Measurements from ENCODE around the gene USP17L28.
"Not testable (repeated sequence)": the region's sequence is repeated elsewhere in the genome, so short reads cannot be mapped to it uniquely, and the experiment has no call there.

Gene USP17L28, protein sequence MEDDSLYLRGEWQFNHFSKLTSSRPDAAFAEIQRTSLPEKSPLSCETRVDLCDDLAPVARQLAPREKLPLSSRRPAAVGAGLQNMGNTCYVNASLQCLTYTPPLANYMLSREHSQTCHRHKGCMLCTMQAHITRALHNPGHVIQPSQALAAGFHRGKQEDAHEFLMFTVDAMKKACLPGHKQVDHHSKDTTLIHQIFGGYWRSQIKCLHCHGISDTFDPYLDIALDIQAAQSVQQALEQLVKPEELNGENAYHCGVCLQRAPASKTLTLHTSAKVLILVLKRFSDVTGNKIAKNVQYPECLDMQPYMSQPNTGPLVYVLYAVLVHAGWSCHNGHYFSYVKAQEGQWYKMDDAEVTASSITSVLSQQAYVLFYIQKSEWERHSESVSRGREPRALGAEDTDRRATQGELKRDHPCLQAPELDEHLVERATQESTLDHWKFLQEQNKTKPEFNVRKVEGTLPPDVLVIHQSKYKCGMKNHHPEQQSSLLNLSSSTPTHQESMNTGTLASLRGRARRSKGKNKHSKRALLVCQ

DNA sequence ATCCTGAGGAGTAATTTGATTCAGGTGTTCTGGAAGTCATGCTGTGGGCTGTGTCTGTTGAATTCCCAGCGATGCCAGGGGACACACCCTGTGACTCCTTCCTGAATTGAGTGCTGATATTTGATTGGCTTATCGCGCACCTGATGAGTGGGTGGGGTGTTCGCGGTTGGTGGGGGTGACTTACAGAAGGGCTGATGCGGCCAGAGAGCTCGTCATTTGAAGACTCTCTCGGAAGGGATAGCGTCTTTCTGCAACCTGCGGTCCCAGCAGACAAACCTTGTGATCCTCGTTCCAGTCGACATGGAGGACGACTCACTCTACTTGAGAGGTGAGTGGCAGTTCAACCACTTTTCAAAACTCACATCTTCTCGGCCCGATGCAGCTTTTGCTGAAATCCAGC, at the start of gene USP17L28:
Gene USP17L28 (plus strand): TSS at position 301 of the 400 bp plus-strand sequence. CDS start 0 bp downstream, at position 301.
- not testable (repeated sequence) for DNase-seq

DNA sequence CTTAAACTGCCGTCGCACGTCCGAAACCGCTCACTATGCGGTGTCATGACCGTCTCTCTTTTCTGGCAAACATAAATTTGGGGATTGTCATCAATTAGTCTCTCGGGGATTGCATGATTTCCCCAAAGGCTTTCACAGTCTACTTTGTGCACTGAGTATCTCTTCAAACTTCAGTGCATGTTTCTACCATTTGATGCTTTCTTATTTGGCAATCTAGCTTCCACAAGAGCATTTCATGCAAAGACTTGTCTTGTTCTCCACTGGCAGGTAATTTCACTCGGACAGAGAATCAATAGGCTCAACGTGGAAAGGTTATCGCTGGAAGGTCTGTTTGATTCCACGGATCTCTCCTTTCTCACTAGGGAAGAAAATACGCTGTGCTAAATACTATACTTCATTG, 24.5 kb upstream of the USP17L28 start:
- not testable (repeated sequence) for DNase-seq

DNA sequence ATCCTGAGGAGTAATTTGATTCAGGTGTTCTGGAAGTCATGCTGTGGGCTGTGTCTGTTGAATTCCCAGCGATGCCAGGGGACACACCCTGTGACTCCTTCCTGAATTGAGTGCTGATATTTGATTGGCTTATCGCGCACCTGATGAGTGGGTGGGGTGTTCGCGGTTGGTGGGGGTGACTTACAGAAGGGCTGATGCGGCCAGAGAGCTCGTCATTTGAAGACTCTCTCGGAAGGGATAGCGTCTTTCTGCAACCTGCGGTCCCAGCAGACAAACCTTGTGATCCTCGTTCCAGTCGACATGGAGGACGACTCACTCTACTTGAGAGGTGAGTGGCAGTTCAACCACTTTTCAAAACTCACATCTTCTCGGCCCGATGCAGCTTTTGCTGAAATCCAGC, 23.8 kb upstream of the USP17L28 start, which contains the start of gene USP17L24:
Gene USP17L24 (plus strand): TSS at position 301 of the 400 bp plus-strand sequence. CDS start 0 bp downstream, at position 301.
- DNase-seq = not testable (repeated sequence)

DNA sequence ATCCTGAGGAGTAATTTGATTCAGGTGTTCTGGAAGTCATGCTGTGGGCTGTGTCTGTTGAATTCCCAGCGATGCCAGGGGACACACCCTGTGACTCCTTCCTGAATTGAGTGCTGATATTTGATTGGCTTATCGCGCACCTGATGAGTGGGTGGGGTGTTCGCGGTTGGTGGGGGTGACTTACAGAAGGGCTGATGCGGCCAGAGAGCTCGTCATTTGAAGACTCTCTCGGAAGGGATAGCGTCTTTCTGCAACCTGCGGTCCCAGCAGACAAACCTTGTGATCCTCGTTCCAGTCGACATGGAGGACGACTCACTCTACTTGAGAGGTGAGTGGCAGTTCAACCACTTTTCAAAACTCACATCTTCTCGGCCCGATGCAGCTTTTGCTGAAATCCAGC, 19.1 kb upstream of the USP17L28 start, which contains the start of gene USP17L25:
Gene USP17L25 (plus strand): TSS at position 301 of the 400 bp plus-strand sequence. CDS start 0 bp downstream, at position 301.
- not testable (repeated sequence) for DNase-seq

DNA sequence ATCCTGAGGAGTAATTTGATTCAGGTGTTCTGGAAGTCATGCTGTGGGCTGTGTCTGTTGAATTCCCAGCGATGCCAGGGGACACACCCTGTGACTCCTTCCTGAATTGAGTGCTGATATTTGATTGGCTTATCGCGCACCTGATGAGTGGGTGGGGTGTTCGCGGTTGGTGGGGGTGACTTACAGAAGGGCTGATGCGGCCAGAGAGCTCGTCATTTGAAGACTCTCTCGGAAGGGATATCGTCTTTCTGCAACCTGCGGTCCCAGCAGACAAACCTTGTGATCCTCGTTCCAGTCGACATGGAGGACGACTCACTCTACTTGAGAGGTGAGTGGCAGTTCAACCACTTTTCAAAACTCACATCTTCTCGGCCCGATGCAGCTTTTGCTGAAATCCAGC, 14.3 kb upstream of the USP17L28 start, which contains the start of gene USP17L26:
Gene USP17L26 (plus strand): TSS at position 301 of the 400 bp plus-strand sequence. CDS start 0 bp downstream, at position 301.
- DNase-seq = not testable (repeated sequence)

DNA sequence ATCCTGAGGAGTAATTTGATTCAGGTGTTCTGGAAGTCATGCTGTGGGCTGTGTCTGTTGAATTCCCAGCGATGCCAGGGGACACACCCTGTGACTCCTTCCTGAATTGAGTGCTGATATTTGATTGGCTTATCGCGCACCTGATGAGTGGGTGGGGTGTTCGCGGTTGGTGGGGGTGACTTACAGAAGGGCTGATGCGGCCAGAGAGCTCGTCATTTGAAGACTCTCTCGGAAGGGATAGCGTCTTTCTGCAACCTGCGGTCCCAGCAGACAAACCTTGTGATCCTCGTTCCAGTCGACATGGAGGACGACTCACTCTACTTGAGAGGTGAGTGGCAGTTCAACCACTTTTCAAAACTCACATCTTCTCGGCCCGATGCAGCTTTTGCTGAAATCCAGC, 9.6 kb upstream of the USP17L28 start, which contains the start of gene USP17L5:
Gene USP17L5 (plus strand): TSS at position 301 of the 400 bp plus-strand sequence. CDS start 0 bp downstream, at position 301.
- DNase-seq = not testable (repeated sequence)

DNA sequence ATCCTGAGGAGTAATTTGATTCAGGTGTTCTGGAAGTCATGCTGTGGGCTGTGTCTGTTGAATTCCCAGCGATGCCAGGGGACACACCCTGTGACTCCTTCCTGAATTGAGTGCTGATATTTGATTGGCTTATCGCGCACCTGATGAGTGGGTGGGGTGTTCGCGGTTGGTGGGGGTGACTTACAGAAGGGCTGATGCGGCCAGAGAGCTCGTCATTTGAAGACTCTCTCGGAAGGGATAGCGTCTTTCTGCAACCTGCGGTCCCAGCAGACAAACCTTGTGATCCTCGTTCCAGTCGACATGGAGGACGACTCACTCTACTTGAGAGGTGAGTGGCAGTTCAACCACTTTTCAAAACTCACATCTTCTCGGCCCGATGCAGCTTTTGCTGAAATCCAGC, 4.8 kb upstream of the USP17L28 start, which contains the start of gene USP17L27:
Gene USP17L27 (plus strand): TSS at position 301 of the 400 bp plus-strand sequence. CDS start 0 bp downstream, at position 301.
- DNase-seq = not testable (repeated sequence)

DNA sequence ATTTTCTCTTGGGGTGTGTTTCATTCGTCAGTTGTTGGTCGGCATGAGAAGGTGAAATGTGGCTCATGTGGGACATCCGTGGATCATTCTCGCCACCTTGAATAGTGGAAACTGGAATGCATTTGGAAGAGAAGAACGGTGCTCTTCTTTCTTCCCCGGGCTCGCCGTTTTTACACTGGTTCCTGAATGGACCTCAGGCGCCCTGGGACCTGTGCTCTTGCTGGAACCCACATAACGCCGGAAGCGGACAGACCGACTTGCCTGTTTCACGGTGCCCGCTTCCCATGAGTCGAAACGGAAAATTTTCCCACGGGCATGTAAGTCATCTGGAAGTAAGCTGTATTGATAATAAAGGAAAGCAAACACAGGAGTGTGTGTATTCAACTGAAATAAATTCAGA, 2.2 kb downstream of the USP17L28 start:
- not testable (repeated sequence) for DNase-seq

DNA sequence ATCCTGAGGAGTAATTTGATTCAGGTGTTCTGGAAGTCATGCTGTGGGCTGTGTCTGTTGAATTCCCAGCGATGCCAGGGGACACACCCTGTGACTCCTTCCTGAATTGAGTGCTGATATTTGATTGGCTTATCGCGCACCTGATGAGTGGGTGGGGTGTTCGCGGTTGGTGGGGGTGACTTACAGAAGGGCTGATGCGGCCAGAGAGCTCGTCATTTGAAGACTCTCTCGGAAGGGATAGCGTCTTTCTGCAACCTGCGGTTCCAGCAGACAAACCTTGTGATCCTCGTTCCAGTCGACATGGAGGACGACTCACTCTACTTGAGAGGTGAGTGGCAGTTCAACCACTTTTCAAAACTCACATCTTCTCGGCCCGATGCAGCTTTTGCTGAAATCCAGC, 4.6 kb downstream of the USP17L28 start, which contains the start of gene USP17L29:
Gene USP17L29 (plus strand): TSS at position 301 of the 400 bp plus-strand sequence. CDS start 0 bp downstream, at position 301.
- not testable (repeated sequence) for DNase-seq

DNA sequence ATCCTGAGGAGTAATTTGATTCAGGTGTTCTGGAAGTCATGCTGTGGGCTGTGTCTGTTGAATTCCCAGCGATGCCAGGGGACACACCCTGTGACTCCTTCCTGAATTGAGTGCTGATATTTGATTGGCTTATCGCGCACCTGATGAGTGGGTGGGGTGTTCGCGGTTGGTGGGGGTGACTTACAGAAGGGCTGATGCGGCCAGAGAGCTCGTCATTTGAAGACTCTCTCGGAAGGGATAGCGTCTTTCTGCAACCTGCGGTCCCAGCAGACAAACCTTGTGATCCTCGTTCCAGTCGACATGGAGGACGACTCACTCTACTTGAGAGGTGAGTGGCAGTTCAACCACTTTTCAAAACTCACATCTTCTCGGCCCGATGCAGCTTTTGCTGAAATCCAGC, 14.1 kb downstream of the USP17L28 start, which contains the start of gene USP17L30:
Gene USP17L30 (plus strand): TSS at position 301 of the 400 bp plus-strand sequence. CDS start 0 bp downstream, at position 301.
- not testable (repeated sequence) for DNase-seq

DNA sequence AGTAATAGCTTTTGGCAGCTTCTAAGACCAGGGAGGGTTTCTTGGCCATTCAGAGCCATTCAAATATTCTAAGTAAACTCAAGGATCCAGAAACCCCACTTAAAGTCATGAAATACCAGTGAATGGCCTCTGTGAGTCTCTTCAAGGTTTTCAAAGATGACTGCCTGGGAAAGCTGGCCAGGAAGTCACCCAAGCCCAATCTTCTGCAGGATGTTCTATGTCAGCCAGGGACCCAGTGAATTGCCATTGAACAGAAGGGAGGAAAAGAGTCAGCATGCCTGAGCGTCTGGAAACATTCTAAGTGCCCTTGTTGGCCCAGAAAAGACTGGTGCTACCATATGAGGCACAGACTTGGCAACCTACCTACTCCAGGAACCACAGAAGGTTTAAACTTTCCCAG, 31.2 kb downstream of the USP17L28 start:
- DNase-seq = not testable (repeated sequence)

DNA sequence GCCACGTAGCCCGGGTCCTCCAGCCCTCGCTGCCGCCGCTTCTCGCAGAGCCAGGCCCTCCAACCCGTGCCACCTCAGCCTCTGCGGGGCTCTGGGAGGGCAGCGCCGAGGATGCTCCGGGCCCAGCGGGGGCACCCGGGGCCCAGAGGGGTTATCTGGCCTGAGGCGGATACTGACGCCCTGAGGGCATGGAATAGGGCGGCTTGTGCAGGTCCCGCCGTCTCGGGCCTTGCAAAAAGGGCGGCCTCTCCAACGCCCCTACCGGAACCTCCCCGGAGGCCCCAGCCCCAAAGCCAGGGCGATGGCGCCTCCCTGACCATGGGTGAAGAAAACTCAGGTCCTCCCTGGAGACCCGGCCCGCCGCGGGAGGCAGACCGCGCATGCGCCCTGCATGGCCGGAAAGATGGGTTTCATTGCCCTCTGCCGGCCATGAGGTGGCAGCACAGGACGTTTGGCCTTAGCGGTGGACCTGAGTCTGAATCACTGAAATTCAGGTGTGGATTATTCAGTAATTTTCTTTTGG, 32.4 kb downstream of the USP17L28 start:
- DNase-seq = peak; percentile 20

DNA sequence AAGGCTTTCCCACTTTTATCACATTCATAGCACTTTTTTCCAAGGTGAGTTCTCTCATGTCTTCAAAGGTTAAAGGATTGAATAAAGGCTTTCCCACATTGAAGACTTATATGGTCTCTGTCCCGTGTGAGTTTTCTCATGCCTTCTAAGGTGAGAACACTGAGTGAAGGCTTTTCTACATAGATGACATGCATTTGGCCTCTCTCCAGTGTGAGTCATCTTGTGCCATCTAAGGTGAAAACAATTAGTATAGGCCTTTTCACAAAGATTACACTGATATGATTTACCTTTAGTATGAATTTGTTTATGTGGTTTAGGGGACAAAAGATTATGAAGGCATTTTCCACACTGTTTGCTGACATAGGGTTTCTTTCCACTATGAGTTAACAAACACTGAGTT, 35.4 kb downstream of the USP17L28 start:
- DNase-seq = no peak

DNA sequence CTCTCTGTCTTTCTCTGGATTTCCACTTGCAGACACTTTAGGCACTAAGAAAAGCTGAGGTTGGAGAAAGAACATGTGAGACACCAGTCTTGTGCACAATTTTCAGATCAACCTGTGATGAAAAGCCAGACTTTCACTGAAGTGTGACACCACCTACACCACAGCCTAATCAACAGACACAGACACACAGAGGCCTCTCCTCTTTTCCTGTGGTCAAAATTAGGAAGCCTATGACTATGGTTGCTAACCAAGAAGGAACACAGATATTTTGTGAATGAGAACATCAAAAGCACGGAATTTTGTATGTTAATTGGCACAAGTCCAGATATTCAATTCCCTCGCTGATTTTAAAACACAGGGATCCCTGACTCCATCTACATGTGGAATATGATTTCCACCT, 40.3 kb downstream of the USP17L28 start:
- DNase-seq = not testable (repeated sequence)

All from NCI-H146 (cell line).